Heart left ventricle (tissue), 13 donors: ENCODE data around the gene IPO11.

Experiments used
- POLR2A ChIP-seq, 2 donors: fragments of 450-650 bp; IDR thresholded peaks; one replicate each; pipeline ENCODE4 v1.6.1; 2017; ENCODE audit warnings: antibody characterized with exemption in 2 of 2, mild to moderate bottlenecking in 2 of 2, moderate library complexity in 2 of 2
- TF ChIP-seq, protein P1 (sequence below), 12 donors: fragments of 200-600 bp; sonication (generic) in 4 of 12; IDR thresholded peaks; one replicate each; pipeline versions ENCODE4 v1.5.0 to v1.8.0; 2018 to 2022; ENCODE audit warnings: antibody characterized with exemption in 12 of 12, mild to moderate bottlenecking in 5 of 12
- donor health status: ischemic (EF 13 %, LVEDD 7.1; RV severe dilation, severe dysfunction).
- donor health status: DM: no; HTN: yes; CAD: no.
- donor health status: DM: no; HTN: no; CAD: no.
- donor health status: ischemic (EF 25% LVEDD 6.9; RV normal size, moderate dysfunction).
- donor health status: ischemic (EF 25% LVEDD 5.7; RV mildly dilated, moderate dysfunction).
- donor health status: ischemic (EF 35%, LVEDD 5.7; RV mildly dilated, moderate dysfunction).
- donor health status: nonischemic (EF 11% LVEDD 7.7; RV severe dilation, severe dysfunction).
- donor health status: DM: yes; HTN: yes; CAD: no.
- donor health status: PGD.
- donor health status: ischemic (EF 29% LVEDD 5.4; RV normal size, mild dysfunction).
- donor health status: nonischemic (EF 23%, LVEDD 6.1; RV moderate dilation, normal function).

DNA sequence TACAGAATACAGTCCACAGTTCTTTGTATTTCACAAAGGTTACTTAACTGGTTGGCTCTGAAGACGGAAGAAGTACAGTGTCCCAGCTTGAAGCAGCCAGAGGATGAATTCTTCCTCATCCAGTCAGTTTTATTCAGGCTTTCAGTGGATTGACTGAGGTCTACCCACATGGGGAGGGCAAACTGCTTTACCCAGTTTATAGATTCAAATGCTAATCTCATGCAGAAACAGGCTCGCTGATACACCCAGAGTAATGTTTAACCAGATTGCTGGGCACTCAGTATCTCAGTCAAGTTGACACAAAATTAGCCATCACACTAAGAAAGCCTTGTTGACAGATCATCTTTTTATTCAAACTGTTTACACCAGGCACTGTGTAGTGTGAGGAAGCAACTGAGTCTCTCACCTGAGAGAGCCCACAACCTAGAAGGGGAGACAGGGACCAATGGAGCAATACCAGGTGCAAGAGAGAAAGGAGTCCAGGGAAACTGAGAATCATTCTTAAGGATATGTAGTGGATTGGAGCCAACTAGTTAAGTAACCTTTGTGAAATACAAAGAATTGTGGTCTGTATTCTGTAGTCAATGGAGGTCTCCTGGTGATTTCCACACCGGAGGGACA, 181.9 kb downstream of the IPO11 start:
- TF ChIP-seq, protein P1, sequence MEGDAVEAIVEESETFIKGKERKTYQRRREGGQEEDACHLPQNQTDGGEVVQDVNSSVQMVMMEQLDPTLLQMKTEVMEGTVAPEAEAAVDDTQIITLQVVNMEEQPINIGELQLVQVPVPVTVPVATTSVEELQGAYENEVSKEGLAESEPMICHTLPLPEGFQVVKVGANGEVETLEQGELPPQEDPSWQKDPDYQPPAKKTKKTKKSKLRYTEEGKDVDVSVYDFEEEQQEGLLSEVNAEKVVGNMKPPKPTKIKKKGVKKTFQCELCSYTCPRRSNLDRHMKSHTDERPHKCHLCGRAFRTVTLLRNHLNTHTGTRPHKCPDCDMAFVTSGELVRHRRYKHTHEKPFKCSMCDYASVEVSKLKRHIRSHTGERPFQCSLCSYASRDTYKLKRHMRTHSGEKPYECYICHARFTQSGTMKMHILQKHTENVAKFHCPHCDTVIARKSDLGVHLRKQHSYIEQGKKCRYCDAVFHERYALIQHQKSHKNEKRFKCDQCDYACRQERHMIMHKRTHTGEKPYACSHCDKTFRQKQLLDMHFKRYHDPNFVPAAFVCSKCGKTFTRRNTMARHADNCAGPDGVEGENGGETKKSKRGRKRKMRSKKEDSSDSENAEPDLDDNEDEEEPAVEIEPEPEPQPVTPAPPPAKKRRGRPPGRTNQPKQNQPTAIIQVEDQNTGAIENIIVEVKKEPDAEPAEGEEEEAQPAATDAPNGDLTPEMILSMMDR (IDR thresholded peaks at IDR 0.05) = no peak
- TF ChIP-seq POLR2A (IDR thresholded peaks at IDR 0.05) = no peak
